HEK293T (cell line): ENCODE results near the gene SLC15A1.

Source experiments
- BHLHE40 ChIP-seq: fragments of 450-650 bp; IDR thresholded peaks from 2 replicates; pipeline ENCODE4 v1.6.1; 2016; ENCODE audit warnings: mild to moderate bottlenecking, moderate library complexity, borderline replicate concordance
- CTBP1 ChIP-seq: fragments of 450-650 bp; IDR thresholded peaks from 2 replicates; pipeline ENCODE4 v1.6.1; 2016; ENCODE audit warnings: borderline replicate concordance
- ELF4 ChIP-seq: fragments of 450-650 bp; IDR thresholded peaks from 2 replicates; pipeline ENCODE4 v1.6.1; 2017; ENCODE audit warnings: antibody characterized with exemption
- FOXA1 ChIP-seq: fragments of 450-650 bp; IDR thresholded peaks from 2 replicates; pipeline ENCODE4 v1.6.1; 2016; ENCODE audit warnings: mild to moderate bottlenecking
- FOXK2 ChIP-seq: fragments of 450-650 bp; IDR thresholded peaks from 2 replicates; pipeline ENCODE4 v1.6.1; 2016; ENCODE audit warnings: mild to moderate bottlenecking
- FOXM1 ChIP-seq: fragments of 450-650 bp; IDR thresholded peaks from 2 replicates; pipeline ENCODE4 v1.6.1; 2017; ENCODE audit warnings: mild to moderate bottlenecking, borderline replicate concordance
- SP1 ChIP-seq: fragments of 450-650 bp; IDR thresholded peaks from 2 replicates; pipeline ENCODE4 v1.6.1; 2017
- SUZ12 ChIP-seq: fragments of 450-650 bp; IDR thresholded peaks from 2 replicates; pipeline ENCODE4 v1.6.1; 2016; ENCODE audit warnings: mild to moderate bottlenecking

GRCh38 chr13:98785405-98785804 is 32.9 kb upstream of the SLC15A1 start:
- no peak for TF ChIP-seq BHLHE40
- no peak for TF ChIP-seq FOXK2
- no peak for TF ChIP-seq ELF4
- TF ChIP-seq CTBP1 = no peak
- no peak for TF ChIP-seq FOXM1
- no peak for TF ChIP-seq SUZ12
- TF ChIP-seq SP1 = no peak
- TF ChIP-seq FOXA1 = no peak
